Glutamatergic neuron (in vitro differentiated cells): Measurements from ENCODE around the gene FARP1. TPM values are rescaled to one million over a fixed set of nuclear protein-coding genes. Genes with fewer than 3 reads are reported as not detected.

Source experiments
- DNase-seq: peaks from one replicate; pipeline ENCODE4 v3.0.0; 2022
- H3K27ac Mint-ChIP-seq: one replicate; pipeline ENCODE4 v1.8.0; 2020; ENCODE audit warnings: mild to moderate bottlenecking, mixed read lengths, inconsistent platforms; ENCODE audit not compliant: unreplicated experiment
- H3K27me3 Mint-ChIP-seq: one replicate; pipeline ENCODE4 v1.8.0; 2020; ENCODE audit warnings: mild to moderate bottlenecking, moderate library complexity, mixed read lengths, inconsistent platforms; ENCODE audit not compliant: unreplicated experiment
- H3K36me3 Mint-ChIP-seq: one replicate; pipeline ENCODE4 v1.8.0; 2020; ENCODE audit warnings: mild to moderate bottlenecking, mixed read lengths, inconsistent platforms; ENCODE audit not compliant: unreplicated experiment
- H3K4me1 Mint-ChIP-seq: one replicate; pipeline ENCODE4 v1.8.0; 2020; ENCODE audit warnings: mild to moderate bottlenecking, low read depth, mixed read lengths, inconsistent platforms; ENCODE audit not compliant: unreplicated experiment
- H3K4me3 Mint-ChIP-seq: one replicate; pipeline ENCODE4 v1.8.0; 2020; ENCODE audit warnings: mild to moderate bottlenecking, mixed read lengths, inconsistent platforms; ENCODE audit not compliant: unreplicated experiment
- H3K9me3 Mint-ChIP-seq: one replicate; pipeline ENCODE4 v1.8.0; 2020; ENCODE audit warnings: mild to moderate bottlenecking, moderate library complexity, mixed read lengths, inconsistent platforms; ENCODE audit not compliant: unreplicated experiment
- total RNA-seq: library from RNA; stranded (reverse); fragmentation: NEBNext Ultra II Directional; extraction: Animal tissue kit (Norgen Biotek cat#: 25700); gene quantifications from one replicate; pipeline ENCODE4 v1.2.1, GENCODE V29; 2021; ENCODE audit not compliant: unreplicated experiment
- TF ChIP-seq, protein P1 (sequence below): fragments of 200-600 bp; sonication (generic); IDR thresholded peaks from one replicate; pipeline ENCODE4 v1.5.0; 2021; ENCODE audit not compliant: partially characterized antibody, unreplicated experiment

Gene FARP1
- total RNA-seq, 1 donor from 2014 or later: 233 TPM

DNA sequence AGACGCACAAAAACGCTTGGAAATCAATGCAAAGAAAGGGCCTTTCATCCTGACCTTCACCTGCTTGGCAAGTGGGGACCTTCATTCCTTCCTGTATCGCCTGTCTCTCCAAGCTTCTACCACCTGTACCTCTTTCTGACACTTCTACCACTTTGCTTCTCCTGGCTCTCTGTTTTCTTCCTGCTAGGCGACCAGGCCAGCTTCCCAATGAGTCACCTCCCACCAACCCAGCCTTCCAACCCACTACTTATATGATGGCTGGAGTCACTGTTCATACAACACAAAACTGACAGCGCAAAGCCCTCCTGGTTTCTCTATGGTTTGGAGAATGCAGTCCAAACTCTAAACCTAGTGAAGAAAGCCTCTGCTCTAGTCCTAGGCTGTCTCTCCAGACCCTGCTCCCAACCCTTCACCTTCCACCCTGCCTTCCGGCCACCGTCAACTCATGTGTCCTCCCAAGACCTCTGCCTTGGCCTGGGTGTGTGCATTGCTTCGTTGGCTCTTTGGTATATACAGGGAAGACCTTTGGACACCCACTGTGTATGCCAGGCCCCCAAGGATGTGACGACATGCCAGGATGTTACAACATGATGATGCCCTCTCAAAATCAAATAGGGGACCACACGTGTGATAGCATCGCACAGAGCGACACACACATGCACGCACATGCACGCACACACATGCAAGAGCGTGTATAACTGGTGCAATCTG is 285.5 kb downstream of the FARP1 start:
- peaks cover 6% of the 10 kb centered on the region for H3K9me3 Mint-ChIP-seq
- peaks cover 13% of the 10 kb centered on the region for H3K27me3 Mint-ChIP-seq
- H3K36me3 Mint-ChIP-seq: peaks cover 8% of the 10 kb centered on the region
- no peak overlapping the region for H3K4me3 Mint-ChIP-seq
- TF ChIP-seq, protein P1, sequence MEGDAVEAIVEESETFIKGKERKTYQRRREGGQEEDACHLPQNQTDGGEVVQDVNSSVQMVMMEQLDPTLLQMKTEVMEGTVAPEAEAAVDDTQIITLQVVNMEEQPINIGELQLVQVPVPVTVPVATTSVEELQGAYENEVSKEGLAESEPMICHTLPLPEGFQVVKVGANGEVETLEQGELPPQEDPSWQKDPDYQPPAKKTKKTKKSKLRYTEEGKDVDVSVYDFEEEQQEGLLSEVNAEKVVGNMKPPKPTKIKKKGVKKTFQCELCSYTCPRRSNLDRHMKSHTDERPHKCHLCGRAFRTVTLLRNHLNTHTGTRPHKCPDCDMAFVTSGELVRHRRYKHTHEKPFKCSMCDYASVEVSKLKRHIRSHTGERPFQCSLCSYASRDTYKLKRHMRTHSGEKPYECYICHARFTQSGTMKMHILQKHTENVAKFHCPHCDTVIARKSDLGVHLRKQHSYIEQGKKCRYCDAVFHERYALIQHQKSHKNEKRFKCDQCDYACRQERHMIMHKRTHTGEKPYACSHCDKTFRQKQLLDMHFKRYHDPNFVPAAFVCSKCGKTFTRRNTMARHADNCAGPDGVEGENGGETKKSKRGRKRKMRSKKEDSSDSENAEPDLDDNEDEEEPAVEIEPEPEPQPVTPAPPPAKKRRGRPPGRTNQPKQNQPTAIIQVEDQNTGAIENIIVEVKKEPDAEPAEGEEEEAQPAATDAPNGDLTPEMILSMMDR: no peak
- no peak for DNase-seq
- H3K27ac Mint-ChIP-seq: no peak overlapping the region
- peaks cover 13% of the 10 kb centered on the region for H3K4me1 Mint-ChIP-seq

- no peak overlapping the region for H3K27ac Mint-ChIP-seq
- peaks cover 13% of the 10 kb centered on the region for H3K4me1 Mint-ChIP-seq
- H3K27me3 Mint-ChIP-seq: peaks cover 13% of the 10 kb centered on the region
- peaks cover 6% of the 10 kb centered on the region for H3K9me3 Mint-ChIP-seq
- TF ChIP-seq, protein P1: no peak
- H3K4me3 Mint-ChIP-seq: no peak overlapping the region
- DNase-seq: no peak
- H3K36me3 Mint-ChIP-seq: peaks cover 3% of the 10 kb centered on the region
Measured at GRCh38 chr13:98429081-98429480, 286.2 kb downstream of the FARP1 start.

GRCh38 chr13:98429531-98429930 is 286.6 kb downstream of the FARP1 start:
- Mint-ChIP-seq H3K36me3 (no peaks in the 10 kb centered on the region), H3K9me3 (peaks cover 6% of the 10 kb centered on the region), H3K27me3 (peaks cover 13% of the 10 kb centered on the region), H3K4me1 (peaks cover 13% of the 10 kb centered on the region), H3K27ac (no peak overlapping the region), H3K4me3 (no peak overlapping the region)
- TF ChIP-seq, protein P1: no peak
- no peak for DNase-seq

DNA sequence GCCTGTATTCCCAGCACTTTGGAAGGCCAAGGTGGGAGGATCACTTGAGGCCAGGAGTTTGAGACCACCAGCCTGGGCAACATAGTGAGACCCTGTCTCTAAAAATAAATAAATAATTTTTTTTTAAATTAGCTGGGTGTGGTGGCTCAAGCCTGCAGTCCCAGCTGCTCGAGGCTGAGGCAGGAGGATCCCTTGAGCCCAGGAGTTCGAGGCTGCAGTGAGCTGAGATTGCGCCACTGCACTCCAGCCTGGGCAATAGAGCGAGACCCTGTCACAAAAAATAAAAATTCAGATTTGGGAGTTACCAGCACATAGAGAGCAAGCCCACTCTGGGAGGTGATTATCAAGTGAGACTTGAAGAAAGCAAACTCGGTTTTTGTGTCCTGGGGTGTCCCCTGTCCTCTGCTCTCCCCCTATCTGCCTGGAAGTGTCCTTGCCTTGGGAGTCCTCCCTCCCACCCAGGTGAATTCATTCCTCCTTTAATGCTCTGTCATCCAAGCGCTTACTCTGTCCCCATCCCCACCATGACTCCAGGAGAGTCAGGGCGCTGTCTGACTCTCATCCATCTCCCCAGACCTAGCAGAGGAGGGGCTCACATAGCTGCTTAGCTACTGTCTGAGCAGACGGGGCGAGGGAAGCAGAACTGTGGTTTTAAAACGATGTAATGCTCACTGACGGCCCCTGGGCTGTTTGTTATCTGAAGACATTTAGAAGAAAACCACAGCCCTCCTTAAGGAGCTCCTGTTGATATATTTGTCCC is 287.3 kb downstream of the FARP1 start:
- Mint-ChIP-seq H3K4me3 (no peak overlapping the region), H3K27me3 (peaks cover 13% of the 10 kb centered on the region), H3K27ac (no peak overlapping the region), H3K4me1 (peaks cover 13% of the 10 kb centered on the region), H3K36me3 (no peaks in the 10 kb centered on the region), H3K9me3 (peaks cover 6% of the 10 kb centered on the region)
- TF ChIP-seq, protein P1: no peak
- DNase-seq: no peak

- no peak for DNase-seq
- Mint-ChIP-seq H3K27ac (peak overlapping the region; percentile 48), H3K27me3 (peaks cover 8% of the 10 kb centered on the region), H3K9me3 (peaks cover 13% of the 10 kb centered on the region), H3K36me3 (peaks cover 7% of the 10 kb centered on the region), H3K4me1 (peaks cover 6% of the 10 kb centered on the region), H3K4me3 (no peak overlapping the region)
- TF ChIP-seq, protein P1: no peak
Measured at GRCh38 chr13:98432638-98433037, 289.7 kb downstream of the FARP1 start.
